GM21447 (cell line): Measurements from ENCODE around the gene TMSB10.

ENCODE experiments used
- ATAC-seq: cut with Tn5 transposase; IDR thresholded peaks from one replicate; pipeline ENCODE4 v1.9.1; 2021; ENCODE audit not compliant: unreplicated experiment

Gene TMSB10

GRCh38 chr2:84879584-84880394, 25.7 kb upstream of the TMSB10 start:
- peak; percentile 46 for ATAC-seq

GRCh38 chr2:84880395-84880644, 25.1 kb upstream of the TMSB10 start:
- ATAC-seq = no peak

DNA sequence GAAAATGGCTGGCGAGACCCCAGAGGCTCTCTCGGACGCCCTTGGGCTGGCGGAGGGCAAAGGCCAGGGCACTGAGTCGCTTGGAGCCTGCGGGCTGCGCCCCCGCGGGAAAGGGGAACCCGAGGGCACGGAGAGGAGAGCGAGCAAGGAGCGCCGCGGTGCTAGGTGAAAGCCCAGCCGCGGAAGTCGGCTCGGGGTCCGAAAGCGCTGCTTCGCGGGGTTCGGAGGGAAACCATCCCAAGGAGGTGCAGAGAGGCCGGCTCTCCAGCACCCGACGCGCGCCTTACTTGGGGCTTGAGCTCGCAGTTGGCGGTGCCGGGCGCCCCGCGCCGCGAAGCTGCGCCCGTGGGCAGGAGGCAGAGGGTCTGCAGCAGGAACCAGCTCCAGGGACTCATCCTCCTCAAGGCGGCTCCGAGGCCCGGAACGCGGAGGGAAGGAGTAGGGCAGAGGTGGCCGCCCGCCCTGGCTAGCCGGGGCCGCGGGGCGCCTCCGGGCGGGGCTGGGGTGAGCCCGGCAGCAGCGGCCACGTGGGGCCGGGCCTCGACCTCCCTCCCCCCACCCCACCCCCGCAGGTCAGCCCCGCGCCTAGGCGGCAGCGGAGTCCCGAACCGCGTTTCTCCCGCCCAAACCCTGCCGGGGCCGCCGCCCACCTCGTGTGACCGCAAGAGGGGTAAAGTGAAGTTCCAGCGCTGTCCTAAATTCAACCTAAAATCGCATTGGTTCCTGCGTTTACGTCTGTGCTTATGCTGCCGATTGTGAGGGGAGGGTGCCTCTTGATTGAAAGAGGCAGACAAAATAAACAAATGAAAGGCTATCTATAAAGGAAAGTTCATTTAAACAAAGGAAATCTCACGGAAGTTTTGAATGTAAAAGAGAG, 24.6 kb upstream of the TMSB10 start, which contains the start of gene TRABD2A:
TRABD2A (minus strand) TSS at position 440 of the 877 bp plus-strand sequence; CDS start at position 395, 45 bp downstream.
- ATAC-seq = no peak

- peak; percentile 69 for ATAC-seq
Observed at GRCh38 chr2:84881581-84882413, 23.7 kb upstream of the TMSB10 start.

DNA sequence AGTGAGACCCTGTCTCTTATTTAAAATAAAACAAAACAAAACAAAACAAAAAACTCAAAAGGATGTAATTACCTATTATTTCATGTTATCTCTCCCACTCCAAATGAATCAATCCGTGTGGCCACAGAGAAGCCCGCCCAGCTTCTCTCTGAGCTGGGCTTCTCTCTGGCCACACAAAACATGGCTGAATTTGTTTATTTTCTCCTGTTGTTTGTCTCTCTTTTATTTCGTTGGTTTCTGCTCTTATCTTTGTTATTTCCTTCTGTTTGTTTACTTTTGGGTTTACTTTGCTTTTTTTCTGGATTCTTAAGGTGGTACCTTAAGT, 23.1 kb upstream of the TMSB10 start:
- ATAC-seq = no peak

DNA sequence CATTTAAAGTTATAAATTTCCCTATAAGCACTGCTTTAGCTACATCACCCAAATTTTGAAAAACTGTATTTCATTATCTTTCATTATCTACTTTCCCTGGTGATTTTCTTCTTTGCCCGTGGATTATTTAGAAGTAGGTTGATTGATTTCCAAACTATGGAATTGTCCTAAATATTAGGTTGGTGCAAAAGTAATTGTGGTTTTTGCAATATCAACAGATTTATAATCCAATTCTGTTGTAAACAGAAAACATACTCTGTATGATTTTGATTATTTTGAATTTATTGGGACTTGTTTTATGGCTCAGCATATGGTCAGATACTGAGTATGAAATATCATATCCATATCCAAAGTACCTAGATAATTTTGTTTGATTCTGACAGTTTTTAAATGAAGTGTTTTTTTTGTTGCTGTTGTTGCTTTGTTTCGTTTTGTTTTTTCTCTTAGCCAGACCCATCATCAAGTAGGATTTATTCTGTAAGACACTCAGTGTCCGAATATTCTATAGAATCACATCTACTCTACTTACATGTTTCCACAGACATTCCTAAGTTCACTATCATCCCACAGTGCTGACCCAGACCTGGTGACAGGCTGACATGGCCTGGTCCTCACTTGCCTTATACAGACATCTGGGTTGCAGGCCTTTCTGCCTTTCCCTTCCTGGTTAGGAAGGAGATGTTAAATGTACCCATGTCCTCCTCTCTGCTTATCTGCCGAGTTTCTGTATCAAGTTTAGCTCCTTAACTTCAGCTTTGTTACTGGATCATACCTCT, 22.5 kb upstream of the TMSB10 start:
- ATAC-seq = no peak

DNA sequence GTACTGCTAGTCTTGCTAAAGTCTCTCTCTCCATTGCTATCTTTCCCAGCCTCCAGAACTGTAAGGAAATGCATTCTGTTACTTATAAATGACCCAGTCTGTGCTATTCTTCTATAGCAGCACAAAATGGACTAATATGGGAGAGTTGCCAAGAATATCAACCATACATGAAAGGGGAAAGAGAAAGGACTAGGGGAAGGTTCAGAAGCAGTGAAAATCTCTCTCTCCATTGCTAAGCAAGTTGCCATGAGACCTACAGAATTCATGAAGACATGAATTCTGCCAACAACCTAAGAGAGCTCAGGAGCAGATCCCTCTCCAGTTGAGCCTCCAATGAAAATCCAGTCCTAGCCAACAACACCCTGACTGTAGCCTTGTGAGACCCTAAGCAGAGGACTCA, 21.0 kb upstream of the TMSB10 start:
- ATAC-seq = no peak

DNA sequence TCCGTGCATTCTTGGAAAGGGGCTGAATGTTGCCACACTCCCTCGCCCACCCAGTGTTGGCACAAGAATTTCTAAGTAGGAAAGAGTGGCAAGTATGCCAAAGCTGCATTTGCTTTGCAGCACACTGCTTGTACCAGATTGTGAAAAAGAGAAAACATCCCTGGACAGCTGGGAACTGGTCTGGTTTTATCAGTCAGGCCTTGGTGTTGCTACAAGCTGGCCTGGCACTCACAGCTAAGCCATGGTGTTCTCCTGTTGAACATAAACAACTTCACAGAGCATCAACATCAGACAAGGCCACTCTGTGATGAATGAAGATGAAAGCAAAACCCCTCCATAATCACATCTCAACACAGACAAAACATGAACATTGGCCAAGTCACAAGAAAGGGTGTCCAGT, 20.3 kb upstream of the TMSB10 start:
- ATAC-seq = no peak

GRCh38 chr2:84886791-84887190, 18.7 kb upstream of the TMSB10 start:
- no peak for ATAC-seq

GRCh38 chr2:84888401-84889276, 16.8 kb upstream of the TMSB10 start:
- ATAC-seq = peak; percentile 98

GRCh38 chr2:84889332-84889731, 16.1 kb upstream of the TMSB10 start:
- ATAC-seq = peak; percentile 14

- ATAC-seq = no peak
Observed at GRCh38 chr2:84891355-84892010, 14.0 kb upstream of the TMSB10 start.

GRCh38 chr2:84894131-84894586, 11.3 kb upstream of the TMSB10 start:
- ATAC-seq = no peak

- peak; percentile 30 for ATAC-seq
Observed at GRCh38 chr2:84894758-84895520, 10.5 kb upstream of the TMSB10 start.

DNA sequence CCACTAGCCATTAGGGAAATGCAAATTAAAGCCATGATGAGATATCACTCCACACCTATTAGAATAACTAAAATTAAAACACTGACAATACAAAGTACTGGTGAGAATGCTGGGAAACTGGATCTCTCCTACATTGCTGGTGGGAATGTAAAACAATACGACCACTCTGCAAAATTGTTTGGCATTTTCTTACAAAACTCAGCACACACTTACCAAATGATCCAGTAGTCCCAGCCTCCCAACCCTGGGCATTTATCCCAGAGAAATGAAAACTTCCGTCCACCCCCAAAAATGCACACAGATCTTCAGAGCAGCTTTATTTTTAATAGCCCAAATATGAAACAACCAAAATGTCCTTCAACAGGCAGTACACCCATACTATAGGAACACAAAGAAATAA, 8.9 kb upstream of the TMSB10 start:
- ATAC-seq = no peak

GRCh38 chr2:84897773-84898172, 7.7 kb upstream of the TMSB10 start:
- no peak for ATAC-seq

GRCh38 chr2:84899304-84900204, 5.9 kb upstream of the TMSB10 start:
- ATAC-seq = no peak
